Right lobe of liver (tissue), 6 donors: ENCODE results near the gene MAJIN. TPM values are rescaled to one million over a fixed set of nuclear protein-coding genes. Genes with fewer than 3 reads are reported as not detected.
"Not testable (repeated sequence)": the region's sequence is repeated elsewhere in the genome, so short reads cannot be mapped to it uniquely, and the experiment has no call there.

Experiments used
- ATAC-seq, 4 donors: fragments of 200-7000 bp; cut with Tn5 transposase; one replicate each; pipeline ENCODE4 v1.9.1; 2020; ENCODE audit warnings: mild to moderate bottlenecking in 4 of 4, moderate library complexity in 4 of 4
- DNase-seq, 3 donors: peaks; one replicate each; pipeline ENCODE4 v3.0.0-alpha.2; 2020
- H3K27ac ChIP-seq, 3 donors: fragments of 200-600 bp; one replicate each; pipeline ENCODE4 v1.8.0; 2022
- H3K27me3 ChIP-seq, 2 donors: fragments of 200-600 bp; one replicate each; pipeline ENCODE4 v1.8.0; 2022
- H3K36me3 ChIP-seq, 4 donors: fragments of 200-600 bp; sonication (generic) in 1 of 4; one replicate each; pipeline versions ENCODE4 v1.5.1 to v1.8.0; 2017 to 2022; ENCODE audit warnings: control low read depth in 1 of 4
- H3K4me1 ChIP-seq, 4 donors: fragments of 200-600 bp; sonication (generic) in 1 of 4; one replicate each; pipeline versions ENCODE4 v1.5.1 to v1.8.0; 2017 to 2022; ENCODE audit warnings: control low read depth in 1 of 4
- H3K4me3 ChIP-seq, 3 donors: fragments of 200-600 bp; one replicate each; pipeline ENCODE4 v1.8.0; 2022
- H3K9me3 ChIP-seq, 4 donors: fragments of 200-600 bp; sonication (generic) in 1 of 4; one replicate each; pipeline versions ENCODE4 v1.5.1 to v1.8.0; 2017 to 2022; ENCODE audit warnings: control low read depth in 1 of 4
- CTCF ChIP-seq, 4 donors: fragments of 200-600 bp in 3 of 4; fragments of 450-650 bp in 1 of 4; IDR thresholded peaks; one replicate each; pipeline versions ENCODE4 v1.5.1 to v1.8.0; 2016 to 2022; ENCODE audit warnings: antibody characterized with exemption in 4 of 4, mild to moderate bottlenecking in 2 of 4
- POLR2A ChIP-seq: fragments of 450-650 bp; IDR thresholded peaks from one replicate; pipeline ENCODE4 v1.6.1; 2017; ENCODE audit warnings: antibody characterized with exemption, mild to moderate bottlenecking
- WGBS: methylation state at CpG from one replicate; pipeline ENCODE4 v1.1.6; 2018; ENCODE audit warnings: low coverage, low lambda C conversion rate; ENCODE audit not compliant: insufficient coverage; ENCODE audit errors: missing lambda C conversion rate; 5-methylcytosine and 5-hydroxymethylcytosine counted together
- intact Hi-C, 2 donors: fragments of 100-400 bp; cut with DNase I; formaldehyde crosslinking; loops; one replicate each; pipeline versions ENCODE4 v1.11.2 to v1.14.1; 2022
- total RNA-seq, 6 experiments: library from RNA; depleted of rRNA in 2 of 6; stranded (reverse); fragments of >200 nt in 2 of 6; fragmentation: NEBNext Ultra II Directional in 3 of 6; extraction: Animal tissue kit (Norgen Biotek cat#: 25700) in 3 of 6; gene quantifications; one replicate each; pipeline versions ENCODE4 v1.1.0 to v1.2.4, GENCODE V29; 2016 to 2023
- donor health status: DM: no; HTN: yes; CAD: no.
- donor health status: DM: no; HTN: no; CAD: no.
- donor health status: DM: no; HTN: no; CAD: no.
- donor health status: DM: no; HTN: yes; CAD: no.
- donor health status: DM: no; HTN: yes; CAD: no.

Gene MAJIN
- total RNA-seq, 6 experiments from 2014 or later, result 0.33 to 0.86 TPM; not detected in 4

DNA sequence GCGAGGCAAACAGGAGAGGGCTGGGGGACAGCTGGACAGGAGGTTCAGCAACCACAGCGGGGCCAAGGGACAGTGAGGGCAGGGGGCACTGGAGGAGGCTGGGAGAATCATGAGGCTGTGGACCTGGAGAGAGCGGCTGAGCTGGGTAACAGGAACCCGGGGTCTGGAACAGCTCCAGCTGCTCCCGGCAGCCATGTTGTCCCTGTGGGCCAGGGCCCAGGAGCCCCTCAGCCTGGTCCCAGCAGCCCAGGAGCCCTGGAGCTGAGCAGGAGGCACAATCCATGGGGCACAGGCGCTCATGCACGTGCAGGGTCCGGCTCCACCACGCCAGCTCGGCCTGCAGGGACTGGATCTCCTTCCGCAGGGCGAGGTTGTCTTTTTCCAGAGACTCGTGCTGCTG, 17.5 kb upstream of the MAJIN start:
- intact Hi-C loops, result loop anchor here in 1 of 2 donors (10.0 kb wide), 1 partner anchor 65 kb away; the partner anchor contains the start of gene PPP2R5B
- WGBS, result 60% methylated on average over 1 of the region's 13 CpGs
- Histone ChIP-seq H3K9me3 (no peaks in the 10 kb centered on the region), H3K27ac (peak overlapping the region; percentile 15 to 65 (median 25)), H3K4me1 (peaks cover 0 to 14% (median 5%) of the 10 kb centered on the region in 4 donors), H3K4me3 (peak overlapping the region in 2 of 3 donors; percentile 14), H3K27me3 (no peaks in the 10 kb centered on the region), H3K36me3 (peaks cover 0 to 6% (median 0%) of the 10 kb centered on the region in 4 donors)
- TF ChIP-seq CTCF (IDR thresholded peaks at IDR 0.05), result no peak
- ATAC-seq (peak; percentile 29 to 47 (median 44)), DNase-seq (no peak)

- no peaks in the 10 kb centered on the region for H3K27me3 ChIP-seq
- H3K4me1 ChIP-seq, result peaks cover 0 to 14% (median 5%) of the 10 kb centered on the region in 4 donors
- DNase-seq (peak in 1 of 3 donors; percentile 15), ATAC-seq (peak; percentile 24 to 72 (median 49))
- H3K27ac ChIP-seq, result no peak overlapping the region
- 66% methylated on average over 5 of the region's 6 CpGs for WGBS
- H3K4me3 ChIP-seq, result no peak overlapping the region
- intact Hi-C loops, result loop anchor here in 1 of 2 donors (10.0 kb wide), 1 partner anchor 63 kb away; the partner anchor contains the start of gene PPP2R5B
- peaks cover 0 to 6% (median 0%) of the 10 kb centered on the region in 4 donors for H3K36me3 ChIP-seq
- no peaks in the 10 kb centered on the region for H3K9me3 ChIP-seq
- TF ChIP-seq CTCF (IDR thresholded peaks at IDR 0.05), result no peak
- TF ChIP-seq POLR2A, result no peak
Measured at GRCh38 chr11:64987998-64988854, 16.3 kb upstream of the MAJIN start.

- DNase-seq, H3K27me3 ChIP-seq, H3K27ac ChIP-seq, H3K4me1 ChIP-seq, H3K36me3 ChIP-seq, ATAC-seq, H3K9me3 ChIP-seq, H3K4me3 ChIP-seq: not testable (repeated sequence)
- intact Hi-C loops, result loop anchor here in 1 of 2 donors (10.0 kb wide), 1 partner anchor 59 kb away; the partner anchor contains the start of gene PPP2R5B
- 100% methylated on average over 1 of the region's 5 CpGs for WGBS
Measured at GRCh38 chr11:64983339-64983738, 11.4 kb upstream of the MAJIN start.

GRCh38 chr11:64976651-64977050, 4.7 kb upstream of the MAJIN start:
- TF ChIP-seq CTCF (IDR thresholded peaks at IDR 0.05) (no peak), POLR2A (no peak)
- Histone ChIP-seq H3K36me3 (no peaks in the 10 kb centered on the region), H3K27me3 (no peaks in the 10 kb centered on the region), H3K27ac (no peak overlapping the region), H3K4me1 (peaks cover 0 to 7% (median 0%) of the 10 kb centered on the region in 4 donors), H3K4me3 (no peak overlapping the region), H3K9me3 (no peaks in the 10 kb centered on the region)
- peak in 1 of 3 donors; percentile 14 for DNase-seq
- intact Hi-C loops, result no loop called here
- 79% methylated on average over 2 of the region's 2 CpGs for WGBS
- no peak for ATAC-seq

GRCh38 chr11:64974124-64974523, 2.2 kb upstream of the MAJIN start:
- WGBS, result 78% methylated on average over 2 of the region's 5 CpGs
- TF ChIP-seq CTCF (IDR thresholded peaks at IDR 0.05), result no peak
- TF ChIP-seq POLR2A, result no peak
- no peaks in the 10 kb centered on the region for H3K36me3 ChIP-seq
- H3K9me3 ChIP-seq, result no peaks in the 10 kb centered on the region
- DNase-seq (peak in 1 of 3 donors; percentile 7), ATAC-seq (no peak)
- no peak overlapping the region for H3K4me3 ChIP-seq
- no peak overlapping the region for H3K27ac ChIP-seq
- intact Hi-C loops, result no loop called here
- no peaks in the 10 kb centered on the region for H3K27me3 ChIP-seq
- peaks cover 0 to 10% (median 0%) of the 10 kb centered on the region in 4 donors for H3K4me1 ChIP-seq
